Caco-2 (cell line): ENCODE measurements around the gene SPRR2G. TPM values are rescaled to one million over a fixed set of nuclear protein-coding genes. Genes with fewer than 3 reads are reported as not detected.
"Not testable (repeated sequence)": the region's sequence is repeated elsewhere in the genome, so short reads cannot be mapped to it uniquely, and the experiment has no call there.

Source experiments
- BruUV-seq: library from RNA; stranded (reverse); fragments of 400-500 nt; replicated peaks from 2 replicates; lab custom pipeline; 2021; lab: Mats Ljungman, UMichigan
- CTCF ChIA-PET: fragments of 300-600 bp; sonication (Branson Sonifier 250); formaldehyde crosslinking; loops from one replicate; lab custom pipeline; 2022; ENCODE audit warnings: antibody characterized with exemption; lab: Charles Lee
- POLR2A ChIA-PET: fragments of 300-600 bp; sonication (Branson Sonifier 250); formaldehyde crosslinking; loops from one replicate; lab custom pipeline; 2022; ENCODE audit warnings: antibody characterized with exemption; lab: Charles Lee
- DNase-seq, 2 experiments: peaks; one replicate each; pipeline versions ENCODE4 v3.0.0 to v3.0.0-alpha.2; 2020 to 2022
- H3K27me3 ChIP-seq: replicated peaks from 2 replicates; pipeline ENCODE4 v1.6.0; 2011; ENCODE audit warnings: low read length; ENCODE audit not compliant: control insufficient read depth, insufficient read depth
- H3K36me3 ChIP-seq: 2 replicates; pipeline ENCODE4 v1.5.1; 2011; ENCODE audit warnings: low read length; ENCODE audit not compliant: control insufficient read depth, insufficient read depth
- H3K4me1 ChIP-seq: fragments of 250-450 bp; sonication (Bioruptor Pico); 2 replicates; pipeline ENCODE4 v1.5.1; 2020; ENCODE audit warnings: mild to moderate bottlenecking
- H3K4me3 ChIP-seq: 2 replicates; pipeline ENCODE4 v1.5.1; 2011; ENCODE audit warnings: low read depth, mild to moderate bottlenecking, control low read depth, low read length
- H3K9me3 ChIP-seq: fragments of 250-450 bp; sonication (Bioruptor Pico); 2 replicates; pipeline ENCODE4 v1.5.1; 2020; ENCODE audit warnings: mild to moderate bottlenecking, moderate library complexity
- H3K27ac Mint-ChIP-seq: one replicate; pipeline ENCODE4 v1.8.0; 2022; ENCODE audit warnings: mixed read lengths; ENCODE audit not compliant: unreplicated experiment
- H3K27me3 Mint-ChIP-seq: one replicate; pipeline ENCODE4 v1.8.0; 2022; ENCODE audit warnings: mixed read lengths; ENCODE audit not compliant: insufficient read depth, unreplicated experiment
- H3K36me3 Mint-ChIP-seq: one replicate; pipeline ENCODE4 v1.8.0; 2022; ENCODE audit warnings: mild to moderate bottlenecking, mixed read lengths; ENCODE audit not compliant: insufficient read depth, unreplicated experiment
- H3K4me1 Mint-ChIP-seq: one replicate; pipeline ENCODE4 v1.8.0; 2022; ENCODE audit warnings: low read depth, mixed read lengths; ENCODE audit not compliant: unreplicated experiment
- H3K4me3 Mint-ChIP-seq: one replicate; pipeline ENCODE4 v1.8.0; 2022; ENCODE audit warnings: mild to moderate bottlenecking, moderate library complexity, mixed read lengths; ENCODE audit not compliant: unreplicated experiment
- H3K9me3 Mint-ChIP-seq: one replicate; pipeline ENCODE4 v1.8.0; 2022; ENCODE audit warnings: mixed read lengths; ENCODE audit not compliant: unreplicated experiment
- intact Hi-C: fragments of 100-400 bp; cut with micrococcal nuclease; formaldehyde crosslinking; loops from one replicate; pipeline ENCODE4 v1.10.0; 2022; ENCODE audit not compliant: unreplicated experiment
- total RNA-seq: library from RNA; stranded (reverse); gene quantifications from 2 replicates; pipeline ENCODE4 v1.2.3, GENCODE V29; 2022
- TF ChIP-seq, protein P1 (sequence below), 2 experiments: fragments of 200-600 bp in 1 of 2; IDR thresholded peaks; 1 replicate in 1 of 2; 2 replicates in 1 of 2; pipeline versions ENCODE4 v1.5.1 to v1.8.0; 2011 to 2022; ENCODE audit warnings: antibody characterized with exemption in 1 of 2, control low read depth in 1 of 2, inconsistent platforms in 1 of 2, low read depth in 1 of 2, low read length in 1 of 2, mild to moderate bottlenecking in 1 of 2, moderate library complexity in 1 of 2; ENCODE audit not compliant: insufficient read depth in 1 of 2, severe bottlenecking in 1 of 2, unreplicated experiment in 1 of 2

The SPRR2G gene
- total RNA-seq, 1 experiment from 2014 or later: not detected

DNA sequence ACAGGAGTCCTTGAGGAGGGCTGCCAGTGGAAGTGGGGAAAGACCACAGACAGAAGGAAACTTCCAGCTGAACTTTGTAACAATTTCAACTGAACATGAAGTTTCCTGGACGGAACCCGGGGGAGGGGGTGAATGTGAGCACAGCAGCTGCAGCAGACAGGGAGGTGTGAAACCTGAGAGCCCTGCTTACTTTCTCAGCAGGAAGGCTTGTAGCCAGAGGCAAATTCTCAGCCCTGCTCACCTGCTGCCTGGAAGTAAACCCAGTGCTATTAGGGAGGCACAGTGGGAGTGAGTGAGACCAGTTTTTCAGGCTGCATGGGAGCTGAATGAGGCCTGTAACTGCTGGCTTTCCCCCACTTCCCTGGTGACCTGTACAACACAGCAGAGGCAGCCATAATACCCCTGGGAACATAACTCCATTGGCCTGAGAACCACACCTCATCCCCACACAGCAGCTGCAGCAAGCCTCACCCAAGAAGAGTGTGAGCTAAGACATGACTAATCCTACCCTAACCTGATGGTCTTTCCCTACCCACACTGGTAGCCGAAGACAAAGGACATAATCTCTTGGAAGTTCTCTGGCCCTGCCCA lies 27.8 kb downstream of the SPRR2G start:
- Mint-ChIP-seq H3K9me3 (peaks cover 12% of the 10 kb centered on the region), H3K4me1 (no peaks in the 10 kb centered on the region), H3K27ac (no peak overlapping the region), H3K4me3 (no peak overlapping the region), H3K27me3 (peaks cover 18% of the 10 kb centered on the region), H3K36me3 (no peaks in the 10 kb centered on the region)
- TF ChIP-seq, protein P1, sequence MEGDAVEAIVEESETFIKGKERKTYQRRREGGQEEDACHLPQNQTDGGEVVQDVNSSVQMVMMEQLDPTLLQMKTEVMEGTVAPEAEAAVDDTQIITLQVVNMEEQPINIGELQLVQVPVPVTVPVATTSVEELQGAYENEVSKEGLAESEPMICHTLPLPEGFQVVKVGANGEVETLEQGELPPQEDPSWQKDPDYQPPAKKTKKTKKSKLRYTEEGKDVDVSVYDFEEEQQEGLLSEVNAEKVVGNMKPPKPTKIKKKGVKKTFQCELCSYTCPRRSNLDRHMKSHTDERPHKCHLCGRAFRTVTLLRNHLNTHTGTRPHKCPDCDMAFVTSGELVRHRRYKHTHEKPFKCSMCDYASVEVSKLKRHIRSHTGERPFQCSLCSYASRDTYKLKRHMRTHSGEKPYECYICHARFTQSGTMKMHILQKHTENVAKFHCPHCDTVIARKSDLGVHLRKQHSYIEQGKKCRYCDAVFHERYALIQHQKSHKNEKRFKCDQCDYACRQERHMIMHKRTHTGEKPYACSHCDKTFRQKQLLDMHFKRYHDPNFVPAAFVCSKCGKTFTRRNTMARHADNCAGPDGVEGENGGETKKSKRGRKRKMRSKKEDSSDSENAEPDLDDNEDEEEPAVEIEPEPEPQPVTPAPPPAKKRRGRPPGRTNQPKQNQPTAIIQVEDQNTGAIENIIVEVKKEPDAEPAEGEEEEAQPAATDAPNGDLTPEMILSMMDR (IDR thresholded peaks at IDR 0.05; ENCODE audit: insufficient read depth in 1 of 2, low read depth in 1 of 2, low read length in 1 of 2, severe bottlenecking in 1 of 2, unreplicated experiment in 1 of 2): no peak
- intact Hi-C loops: no loop called here
- ChIA-PET CTCF (no interaction called here), POLR2A (no interaction called here)
- Histone ChIP-seq H3K4me1 (no peaks in the 10 kb centered on the region), H3K27me3 (no peaks in the 10 kb centered on the region), H3K4me3 (no peak overlapping the region), H3K9me3 (no peaks in the 10 kb centered on the region), H3K36me3 (no peaks in the 10 kb centered on the region)
- DNase-seq: peak; percentile 20 to 68
- BruUV-seq: no TSS peak

DNA sequence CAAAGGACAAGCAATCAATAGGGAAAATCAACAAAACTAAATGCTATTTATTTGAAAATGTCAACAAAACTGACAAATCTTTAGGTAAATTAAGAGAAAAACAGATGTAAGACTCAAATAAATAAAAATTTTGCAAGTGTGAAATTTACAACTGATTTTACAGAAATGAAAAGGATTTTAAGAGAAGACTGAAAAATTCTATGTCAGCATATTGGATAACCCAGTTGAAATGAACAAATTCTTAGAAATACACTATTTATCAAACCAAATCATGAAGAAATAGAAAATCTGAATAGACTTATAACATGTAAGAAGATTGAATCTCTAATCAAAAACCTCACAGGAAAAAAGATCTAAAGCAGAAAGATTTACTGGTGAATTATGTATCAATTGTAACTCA lies 29.7 kb downstream of the SPRR2G start:
- H3K9me3 ChIP-seq: no peaks in the 10 kb centered on the region
- CTCF ChIA-PET: no interaction called here
- H3K27me3 Mint-ChIP-seq: peaks cover 20% of the 10 kb centered on the region
- H3K4me3 ChIP-seq: no peak overlapping the region
- no peaks in the 10 kb centered on the region for H3K36me3 Mint-ChIP-seq
- no peaks in the 10 kb centered on the region for H3K4me1 ChIP-seq
- H3K9me3 Mint-ChIP-seq: peaks cover 12% of the 10 kb centered on the region
- H3K4me1 Mint-ChIP-seq: no peaks in the 10 kb centered on the region
- no peak overlapping the region for H3K4me3 Mint-ChIP-seq
- no peaks in the 10 kb centered on the region for H3K36me3 ChIP-seq
- TF ChIP-seq, protein P1 (IDR thresholded peaks at IDR 0.05; ENCODE audit: insufficient read depth in 1 of 2, low read depth in 1 of 2, low read length in 1 of 2, severe bottlenecking in 1 of 2, unreplicated experiment in 1 of 2): no peak
- intact Hi-C loops: no loop called here
- POLR2A ChIA-PET: no interaction called here
- no peak overlapping the region for H3K27ac Mint-ChIP-seq
- no TSS peak for BruUV-seq
- DNase-seq: no peak
- no peaks in the 10 kb centered on the region for H3K27me3 ChIP-seq

DNA sequence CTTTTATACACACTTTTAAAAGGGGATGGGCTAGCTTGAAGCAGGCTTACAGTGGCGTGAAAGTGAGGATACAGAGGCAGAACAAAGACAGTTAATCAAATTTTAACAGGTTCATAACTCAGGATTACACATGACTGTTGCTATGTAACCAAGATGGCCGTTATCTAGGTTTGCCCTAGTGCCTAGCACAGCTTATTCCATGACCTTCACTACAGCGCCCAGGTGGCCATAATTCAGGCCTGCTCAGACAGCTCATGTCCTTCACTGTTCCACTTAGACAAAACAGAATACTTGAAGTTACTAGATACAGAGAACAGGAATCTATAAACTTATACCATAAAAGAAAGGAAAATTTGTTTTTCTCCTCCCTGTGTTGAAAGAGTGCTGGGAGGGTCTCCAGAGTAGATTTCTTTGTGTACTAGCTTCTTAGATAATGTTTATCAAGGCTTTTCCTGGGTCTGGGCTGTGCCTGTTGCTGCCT lies 31.2 kb downstream of the SPRR2G start:
- DNase-seq: no peak
- BruUV-seq: no TSS peak
- Mint-ChIP-seq H3K9me3 (peaks cover 2% of the 10 kb centered on the region), H3K27me3 (peaks cover 16% of the 10 kb centered on the region), H3K4me1 (no peaks in the 10 kb centered on the region), H3K4me3 (no peak overlapping the region), H3K27ac (no peak overlapping the region), H3K36me3 (no peaks in the 10 kb centered on the region)
- ChIA-PET POLR2A (no interaction called here), CTCF (no interaction called here)
- Histone ChIP-seq H3K36me3 (no peaks in the 10 kb centered on the region), H3K4me1 (no peaks in the 10 kb centered on the region), H3K4me3 (no peak overlapping the region), H3K9me3 (no peaks in the 10 kb centered on the region), H3K27me3 (no peaks in the 10 kb centered on the region)
- intact Hi-C loops: no loop called here
- TF ChIP-seq, protein P1 (IDR thresholded peaks at IDR 0.05; ENCODE audit: insufficient read depth in 1 of 2, low read depth in 1 of 2, low read length in 1 of 2, severe bottlenecking in 1 of 2, unreplicated experiment in 1 of 2): no peak

DNA sequence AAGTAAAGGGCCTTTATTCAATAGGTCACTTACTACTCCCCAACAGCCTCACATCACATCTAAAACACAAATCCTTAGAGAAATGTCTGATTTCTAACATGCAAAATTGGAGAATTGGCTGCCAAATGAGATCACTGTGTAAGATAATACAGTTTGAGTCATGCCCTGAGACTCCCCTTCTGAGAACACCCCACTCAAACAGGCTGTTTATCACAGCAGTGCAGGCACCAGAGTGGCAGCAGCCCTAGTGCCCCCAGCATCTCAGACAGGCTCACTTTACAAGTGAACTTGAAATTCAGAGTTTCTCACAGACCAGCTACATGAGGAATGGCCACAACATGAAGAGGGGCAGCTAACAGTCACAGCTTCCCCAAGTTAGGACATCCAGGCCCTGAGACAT lies 35.4 kb downstream of the SPRR2G start:
- H3K4me1 Mint-ChIP-seq, H3K4me1 ChIP-seq, POLR2A ChIA-PET, BruUV-seq, H3K9me3 Mint-ChIP-seq, DNase-seq, H3K4me3 Mint-ChIP-seq, H3K9me3 ChIP-seq, H3K36me3 ChIP-seq, CTCF ChIA-PET, H3K36me3 Mint-ChIP-seq, intact Hi-C loops, H3K4me3 ChIP-seq, H3K27ac Mint-ChIP-seq, H3K27me3 ChIP-seq: not testable (repeated sequence)
- H3K27me3 Mint-ChIP-seq: peaks cover 14% of the 10 kb centered on the region
